WTC11 (cell line): ENCODE measurements around the gene ZNRF3. TPM values are rescaled to one million over a fixed set of nuclear protein-coding genes. Genes with fewer than 3 reads are reported as not detected.

Source experiments
- ATAC-seq: fragments of 200-7000 bp; cut with Tn5 transposase; 2 replicates; pipeline ENCODE4 v1.10.0; 2021; ENCODE audit warnings: mild to moderate bottlenecking, moderate library complexity
- CTCF ChIA-PET: fragments of 300-600 bp; sonication (Branson Sonifier 250); formaldehyde crosslinking; loops from one replicate; lab custom pipeline; 2021; ENCODE audit warnings: antibody characterized with exemption; lab: Charles Lee
- POLR2A ChIA-PET: fragments of 350-600 bp; sonication (Branson Sonifier 250); formaldehyde crosslinking; loops from one replicate; lab custom pipeline; 2021; ENCODE audit warnings: antibody characterized with exemption; lab: Charles Lee
- DNase-seq: peaks from one replicate; pipeline ENCODE4 v3.0.0; 2021; ENCODE audit warnings: low spot score
- H3K27ac Mint-ChIP-seq: 2 replicates; pipeline ENCODE4 v1.8.0; 2021; ENCODE audit warnings: mixed read lengths
- H3K27me3 Mint-ChIP-seq: 2 replicates; pipeline ENCODE4 v1.8.0; 2021; ENCODE audit warnings: low read depth, mild to moderate bottlenecking, moderate library complexity, mixed read lengths
- H3K36me3 Mint-ChIP-seq: 2 replicates; pipeline ENCODE4 v1.8.0; 2021; ENCODE audit warnings: mixed read lengths
- H3K4me1 Mint-ChIP-seq: 2 replicates; pipeline ENCODE4 v1.8.0; 2022; ENCODE audit warnings: mixed read lengths
- H3K4me3 Mint-ChIP-seq: 2 replicates; pipeline ENCODE4 v1.8.0; 2021; ENCODE audit warnings: mild to moderate bottlenecking, moderate library complexity, mixed read lengths
- H3K9me3 Mint-ChIP-seq: 2 replicates; pipeline ENCODE4 v1.8.0; 2021; ENCODE audit warnings: mixed read lengths
- CBFB ChIP-seq: sonication (generic); formaldehyde crosslinking; IDR thresholded peaks from 2 replicates; pipeline ENCODE4 v1.8.1; 2022; ENCODE audit warnings: mild to moderate bottlenecking, low read depth, missing genetic modification reagents
- EMX1 ChIP-seq: fragments of 250-450 bp; sonication (Bioruptor Pico); IDR thresholded peaks from 2 replicates; pipeline ENCODE4 v1.8.0; 2021; ENCODE audit warnings: mild to moderate bottlenecking
- FOXJ3 ChIP-seq: sonication (generic); formaldehyde crosslinking; IDR thresholded peaks from 2 replicates; pipeline ENCODE4 v1.9.0; 2021; ENCODE audit warnings: missing genetic modification reagents, mild to moderate bottlenecking, borderline replicate concordance
- MXD4 ChIP-seq: fragments of 250-450 bp; sonication (Bioruptor Pico); IDR thresholded peaks from 2 replicates; pipeline ENCODE4 v1.8.0; 2021; ENCODE audit warnings: mild to moderate bottlenecking, moderate library complexity, borderline replicate concordance
- TCF7 ChIP-seq: sonication (generic); formaldehyde crosslinking; IDR thresholded peaks from 2 replicates; pipeline ENCODE4 v1.8.0; 2022; ENCODE audit warnings: mild to moderate bottlenecking, low read depth, missing genetic modification reagents, moderate library complexity
- ZNF121 ChIP-seq: sonication (generic); formaldehyde crosslinking; IDR thresholded peaks from 2 replicates; pipeline ENCODE4 v1.8.0; 2023; ENCODE audit warnings: missing genetic modification reagents
- ZNF138 ChIP-seq: sonication (generic); formaldehyde crosslinking; conservative IDR thresholded peaks from 2 replicates; pipeline ENCODE4 v1.8.1; 2022; ENCODE audit warnings: mild to moderate bottlenecking, moderate library complexity, missing genetic modification reagents
- ZNF219 ChIP-seq: sonication (generic); formaldehyde crosslinking; IDR thresholded peaks from 2 replicates; pipeline ENCODE4 v1.8.0; 2023; ENCODE audit warnings: missing genetic modification reagents, mild to moderate bottlenecking, borderline replicate concordance
- ZNF396 ChIP-seq: fragments of 250-450 bp; sonication (Bioruptor Pico); IDR thresholded peaks from 2 replicates; pipeline ENCODE4 v1.8.0; 2021; ENCODE audit warnings: mild to moderate bottlenecking, moderate library complexity, borderline replicate concordance
- ZNF416 ChIP-seq: fragments of 250-450 bp; sonication (Bioruptor Pico); IDR thresholded peaks from 2 replicates; pipeline ENCODE4 v1.9.0; 2021; ENCODE audit warnings: mild to moderate bottlenecking, inconsistent platforms
- total RNA-seq: library from RNA; stranded (reverse); gene quantifications from 3 replicates; pipeline ENCODE4 v1.2.3, GENCODE V29; 2021
- TF ChIP-seq, protein P1 (sequence below): fragments of 250-450 bp; sonication (Bioruptor Pico); IDR thresholded peaks from 2 replicates; pipeline ENCODE4 v1.9.0; 2021; ENCODE audit warnings: mild to moderate bottlenecking, borderline replicate concordance
- TF ChIP-seq, protein P2 (sequence below): sonication (generic); formaldehyde crosslinking; IDR thresholded peaks from 2 replicates; pipeline ENCODE4 v1.8.0; 2022; ENCODE audit warnings: mild to moderate bottlenecking, missing genetic modification reagents
- TF ChIP-seq, protein P3 (sequence below): sonication (generic); formaldehyde crosslinking; IDR thresholded peaks from 2 replicates; pipeline ENCODE4 v1.8.1; 2023; ENCODE audit warnings: mild to moderate bottlenecking, missing genetic modification reagents

Gene ZNRF3
- total RNA-seq, 1 experiment from 2014 or later = 25.4 TPM

DNA sequence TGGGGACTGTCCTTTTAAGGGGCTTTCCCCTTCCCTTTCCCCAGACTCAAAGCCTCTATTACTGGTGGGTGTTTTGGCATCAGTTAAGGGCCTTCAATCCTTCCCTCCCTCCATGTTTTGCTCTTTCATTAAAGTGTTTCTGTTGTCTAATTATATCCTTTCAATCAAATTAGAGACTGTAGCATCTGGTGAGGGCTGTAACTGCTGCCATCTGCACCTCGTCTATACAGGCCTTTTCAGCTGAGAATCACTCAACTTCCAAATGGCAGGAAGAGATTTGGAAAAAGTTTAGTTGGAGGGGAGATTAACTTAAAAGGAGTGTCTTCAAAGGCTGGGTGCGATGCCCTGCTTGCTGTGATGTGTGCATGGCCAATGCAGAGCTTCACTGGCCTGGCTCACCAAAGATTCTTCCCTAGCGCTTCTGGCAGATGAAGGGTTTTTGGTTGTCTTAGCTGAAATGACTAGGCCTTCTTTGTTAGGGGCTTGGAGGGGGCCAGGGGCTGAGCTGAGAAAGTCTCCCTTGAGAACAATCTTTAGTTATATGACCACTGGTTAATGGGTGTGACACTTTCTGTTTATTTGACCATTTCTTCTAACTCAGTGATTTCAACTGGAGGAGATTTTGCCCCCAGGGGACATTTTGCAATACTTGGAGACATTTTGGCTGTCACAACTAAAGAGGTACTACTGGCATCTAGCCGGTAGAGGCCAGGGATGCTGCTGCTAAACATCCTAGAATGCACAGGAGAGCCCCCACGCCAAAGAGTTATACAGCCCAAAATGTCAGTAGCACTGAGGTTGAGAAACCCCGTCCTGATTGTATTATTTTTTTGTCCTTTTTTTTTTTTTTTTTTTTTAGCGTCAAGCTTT, 197.0 kb downstream of the ZNRF3 start:
- CTCF ChIA-PET = interaction anchor here (1.4 kb wide), 1 partner anchor 31 kb away, joined by 5 read pairs; no protein-coding TSS in a partner anchor
- TF ChIP-seq TCF7 (CRISPR knock-in tag) (no peak), EMX1 (CRISPR knock-in tag) (no peak), ZNF138 (CRISPR knock-in tag) (no peak), ZNF396 (CRISPR knock-in tag) (no peak), ZNF121 (CRISPR knock-in tag) (no peak), ZNF219 (no peak)
- TF ChIP-seq, protein P1, sequence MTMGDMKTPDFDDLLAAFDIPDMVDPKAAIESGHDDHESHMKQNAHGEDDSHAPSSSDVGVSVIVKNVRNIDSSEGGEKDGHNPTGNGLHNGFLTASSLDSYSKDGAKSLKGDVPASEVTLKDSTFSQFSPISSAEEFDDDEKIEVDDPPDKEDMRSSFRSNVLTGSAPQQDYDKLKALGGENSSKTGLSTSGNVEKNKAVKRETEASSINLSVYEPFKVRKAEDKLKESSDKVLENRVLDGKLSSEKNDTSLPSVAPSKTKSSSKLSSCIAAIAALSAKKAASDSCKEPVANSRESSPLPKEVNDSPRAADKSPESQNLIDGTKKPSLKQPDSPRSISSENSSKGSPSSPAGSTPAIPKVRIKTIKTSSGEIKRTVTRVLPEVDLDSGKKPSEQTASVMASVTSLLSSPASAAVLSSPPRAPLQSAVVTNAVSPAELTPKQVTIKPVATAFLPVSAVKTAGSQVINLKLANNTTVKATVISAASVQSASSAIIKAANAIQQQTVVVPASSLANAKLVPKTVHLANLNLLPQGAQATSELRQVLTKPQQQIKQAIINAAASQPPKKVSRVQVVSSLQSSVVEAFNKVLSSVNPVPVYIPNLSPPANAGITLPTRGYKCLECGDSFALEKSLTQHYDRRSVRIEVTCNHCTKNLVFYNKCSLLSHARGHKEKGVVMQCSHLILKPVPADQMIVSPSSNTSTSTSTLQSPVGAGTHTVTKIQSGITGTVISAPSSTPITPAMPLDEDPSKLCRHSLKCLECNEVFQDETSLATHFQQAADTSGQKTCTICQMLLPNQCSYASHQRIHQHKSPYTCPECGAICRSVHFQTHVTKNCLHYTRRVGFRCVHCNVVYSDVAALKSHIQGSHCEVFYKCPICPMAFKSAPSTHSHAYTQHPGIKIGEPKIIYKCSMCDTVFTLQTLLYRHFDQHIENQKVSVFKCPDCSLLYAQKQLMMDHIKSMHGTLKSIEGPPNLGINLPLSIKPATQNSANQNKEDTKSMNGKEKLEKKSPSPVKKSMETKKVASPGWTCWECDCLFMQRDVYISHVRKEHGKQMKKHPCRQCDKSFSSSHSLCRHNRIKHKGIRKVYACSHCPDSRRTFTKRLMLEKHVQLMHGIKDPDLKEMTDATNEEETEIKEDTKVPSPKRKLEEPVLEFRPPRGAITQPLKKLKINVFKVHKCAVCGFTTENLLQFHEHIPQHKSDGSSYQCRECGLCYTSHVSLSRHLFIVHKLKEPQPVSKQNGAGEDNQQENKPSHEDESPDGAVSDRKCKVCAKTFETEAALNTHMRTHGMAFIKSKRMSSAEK (CRISPR knock-in tag) = no peak
- H3K9me3 Mint-ChIP-seq = no peaks in the 10 kb centered on the region
- peaks cover 32% of the 10 kb centered on the region for H3K4me1 Mint-ChIP-seq
- H3K27ac Mint-ChIP-seq = no peak overlapping the region
- H3K27me3 Mint-ChIP-seq = peaks cover 8% of the 10 kb centered on the region
- no peak for ATAC-seq
- no peaks in the 10 kb centered on the region for H3K36me3 Mint-ChIP-seq
- H3K4me3 Mint-ChIP-seq = no peak overlapping the region
- no peak for DNase-seq
- POLR2A ChIA-PET = interaction anchor here (0.6 kb wide), 1 partner anchor 180 kb away, joined by 3 read pairs; no protein-coding TSS in a partner anchor

DNA sequence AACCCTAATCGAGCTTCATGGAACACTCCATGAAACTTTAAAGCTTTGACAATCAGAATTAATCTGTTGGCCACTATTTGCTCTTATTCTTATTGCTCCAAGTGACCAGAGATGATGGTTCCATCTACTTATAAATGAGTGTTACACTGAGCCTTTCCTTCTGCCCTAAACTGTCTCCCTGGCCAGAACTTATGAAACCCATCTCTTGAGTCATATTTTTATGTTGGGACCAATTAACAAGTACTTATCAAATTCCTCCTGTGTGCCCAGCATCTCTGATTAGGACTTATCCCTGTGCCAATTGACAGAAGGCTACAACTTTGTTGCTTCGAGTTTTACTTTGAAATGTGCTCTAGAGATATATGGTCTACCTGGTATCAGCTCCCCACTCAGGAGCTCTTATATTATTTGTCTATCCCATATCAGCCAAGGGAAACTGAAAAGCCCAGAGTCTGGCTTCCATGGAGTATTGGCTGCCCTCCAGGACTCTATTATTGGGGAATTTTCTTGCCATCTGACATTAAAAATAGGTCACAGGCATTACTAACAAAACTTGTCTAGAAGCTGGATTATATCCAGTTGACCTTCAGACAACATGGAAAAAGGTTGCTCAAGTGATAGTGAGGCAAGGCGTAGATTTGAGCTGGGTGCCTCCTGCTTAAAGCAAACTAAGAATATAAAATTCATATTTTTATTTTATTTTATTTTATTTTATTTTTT, 198.3 kb downstream of the ZNRF3 start:
- H3K27ac Mint-ChIP-seq = no peak overlapping the region
- no peaks in the 10 kb centered on the region for H3K36me3 Mint-ChIP-seq
- peaks cover 32% of the 10 kb centered on the region for H3K4me1 Mint-ChIP-seq
- H3K9me3 Mint-ChIP-seq = no peaks in the 10 kb centered on the region
- TF ChIP-seq FOXJ3 (CRISPR knock-in tag) (no peak), ZNF121 (CRISPR knock-in tag) (no peak), CBFB (CRISPR knock-in tag) (no peak), MXD4 (no peak), ZNF416 (no peak)
- TF ChIP-seq, protein P2, sequence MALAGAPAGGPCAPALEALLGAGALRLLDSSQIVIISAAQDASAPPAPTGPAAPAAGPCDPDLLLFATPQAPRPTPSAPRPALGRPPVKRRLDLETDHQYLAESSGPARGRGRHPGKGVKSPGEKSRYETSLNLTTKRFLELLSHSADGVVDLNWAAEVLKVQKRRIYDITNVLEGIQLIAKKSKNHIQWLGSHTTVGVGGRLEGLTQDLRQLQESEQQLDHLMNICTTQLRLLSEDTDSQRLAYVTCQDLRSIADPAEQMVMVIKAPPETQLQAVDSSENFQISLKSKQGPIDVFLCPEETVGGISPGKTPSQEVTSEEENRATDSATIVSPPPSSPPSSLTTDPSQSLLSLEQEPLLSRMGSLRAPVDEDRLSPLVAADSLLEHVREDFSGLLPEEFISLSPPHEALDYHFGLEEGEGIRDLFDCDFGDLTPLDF = no peak
- TF ChIP-seq, protein P3, sequence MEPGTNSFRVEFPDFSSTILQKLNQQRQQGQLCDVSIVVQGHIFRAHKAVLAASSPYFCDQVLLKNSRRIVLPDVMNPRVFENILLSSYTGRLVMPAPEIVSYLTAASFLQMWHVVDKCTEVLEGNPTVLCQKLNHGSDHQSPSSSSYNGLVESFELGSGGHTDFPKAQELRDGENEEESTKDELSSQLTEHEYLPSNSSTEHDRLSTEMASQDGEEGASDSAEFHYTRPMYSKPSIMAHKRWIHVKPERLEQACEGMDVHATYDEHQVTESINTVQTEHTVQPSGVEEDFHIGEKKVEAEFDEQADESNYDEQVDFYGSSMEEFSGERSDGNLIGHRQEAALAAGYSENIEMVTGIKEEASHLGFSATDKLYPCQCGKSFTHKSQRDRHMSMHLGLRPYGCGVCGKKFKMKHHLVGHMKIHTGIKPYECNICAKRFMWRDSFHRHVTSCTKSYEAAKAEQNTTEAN (CRISPR knock-in tag) = no peak
- ChIA-PET POLR2A (no interaction called here), CTCF (interaction anchor here (1.3 to 2.5 kb wide), 4 partner anchors 25 to 163 kb away, joined by 5 to 18 read pairs (median 12); no protein-coding TSS in a partner anchor)
- no peak overlapping the region for H3K4me3 Mint-ChIP-seq
- ATAC-seq (no peak), DNase-seq (no peak)
- no peaks in the 10 kb centered on the region for H3K27me3 Mint-ChIP-seq
